Activated CD4-positive, alpha-beta T cell treated with anti-CD3 and anti-CD28 coated beads, Interleukin-2, amount 10 ng/mL, durations not matched to agents 24 days and 14 days (primary cell): Measurements from ENCODE around the gene LARP4B. TPM values are rescaled to one million over a fixed set of nuclear protein-coding genes. Genes with fewer than 3 reads are reported as not detected.

Experiments used
- DNase-seq: peaks from one replicate; pipeline ENCODE4 v3.0.0; 2022
- H3K27ac Mint-ChIP-seq: one replicate; pipeline ENCODE4 v1.8.0; 2022; ENCODE audit warnings: mild to moderate bottlenecking, mixed read lengths
- H3K27me3 Mint-ChIP-seq: one replicate; pipeline ENCODE4 v1.8.0; 2022; ENCODE audit warnings: mixed read lengths
- H3K36me3 Mint-ChIP-seq: one replicate; pipeline ENCODE4 v1.8.0; 2022; ENCODE audit warnings: low read depth, mild to moderate bottlenecking, mixed read lengths
- H3K4me1 Mint-ChIP-seq: one replicate; pipeline ENCODE4 v1.8.0; 2021; ENCODE audit warnings: mixed read lengths
- H3K4me3 Mint-ChIP-seq: one replicate; pipeline ENCODE4 v1.8.0; 2022; ENCODE audit warnings: mild to moderate bottlenecking, moderate library complexity, mixed read lengths
- H3K9me3 Mint-ChIP-seq: one replicate; pipeline ENCODE4 v1.8.0; 2021; ENCODE audit warnings: mixed read lengths
- intact Hi-C: fragments of 100-400 bp; cut with micrococcal nuclease; formaldehyde crosslinking; loops from one replicate; pipeline ENCODE4 v1.15.1; 2023
- total RNA-seq: library from RNA; stranded (reverse); gene quantifications from 2 replicates; pipeline ENCODE4 v1.2.3, GENCODE V29; 2022

LARP4B gene
- 167 and 169 TPM in 2 replicates for total RNA-seq

GRCh38 chr10:931326-932318 is at the start of gene LARP4B:
TSS of gene LARP4B (minus strand) at chr10:931705. CDS start at chr10:885721, 45,984 bp downstream.
- Mint-ChIP-seq H3K27me3 (no peaks in the 10 kb centered on the region), H3K4me1 (peaks cover 30% of the 10 kb centered on the region), H3K36me3 (peaks cover 21% of the 10 kb centered on the region), H3K4me3 (peak within 1 kb of the TSS; percentile 92), H3K27ac (peak within 1 kb of the TSS; percentile 96), H3K9me3 (no peaks in the 10 kb centered on the region)
- DNase-seq = peak; percentile 100
- intact Hi-C loops = loop anchor here (1.0 kb wide), 3 partner anchors 57 to 125 kb away; partner anchors contain the start of genes GTPBP4, IDI1 and WDR37

- intact Hi-C loops = no loop called here
- no peak overlapping the region for H3K27ac Mint-ChIP-seq
- H3K27me3 Mint-ChIP-seq = no peaks in the 10 kb centered on the region
- DNase-seq = no peak
- no peak overlapping the region for H3K4me3 Mint-ChIP-seq
- peaks cover 29% of the 10 kb centered on the region for H3K36me3 Mint-ChIP-seq
- no peaks in the 10 kb centered on the region for H3K4me1 Mint-ChIP-seq
- peaks cover 22% of the 10 kb centered on the region for H3K9me3 Mint-ChIP-seq
Observed at GRCh38 chr10:980468-981093, 49.1 kb upstream of the LARP4B start.

DNA sequence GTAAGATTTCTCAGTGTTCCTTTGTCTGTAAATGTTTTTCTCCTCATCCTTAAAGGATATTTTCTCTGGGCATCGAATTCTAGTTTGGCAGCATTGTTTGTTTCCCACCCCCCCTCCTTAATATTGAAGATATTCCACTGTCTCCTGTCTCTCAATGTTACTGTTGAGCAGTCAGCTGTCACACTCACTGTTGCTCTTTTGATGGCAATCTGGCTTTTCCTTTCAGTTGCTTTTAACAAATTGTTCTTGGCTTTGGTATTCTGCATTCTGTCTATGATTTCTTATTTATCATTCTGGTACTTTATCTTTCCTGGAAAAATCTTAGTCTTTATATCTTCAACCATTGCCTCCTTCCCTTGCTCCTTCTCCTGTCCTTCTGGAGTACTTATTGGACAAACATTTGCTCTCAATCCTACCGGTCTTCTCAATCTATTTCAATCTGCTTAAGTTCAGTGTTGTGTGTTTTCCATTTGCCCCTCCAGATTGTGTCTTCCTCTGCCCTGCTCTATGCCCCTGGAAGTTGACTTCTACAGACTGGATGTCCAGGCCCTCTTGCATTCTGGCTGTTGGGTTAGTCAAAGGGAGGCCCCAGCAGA is 47.4 kb upstream of the LARP4B start:
- Mint-ChIP-seq H3K4me3 (no peak overlapping the region), H3K27ac (no peak overlapping the region), H3K4me1 (no peaks in the 10 kb centered on the region), H3K27me3 (no peaks in the 10 kb centered on the region), H3K36me3 (peaks cover 27% of the 10 kb centered on the region), H3K9me3 (peaks cover 22% of the 10 kb centered on the region)
- intact Hi-C loops = no loop called here
- DNase-seq = no peak

GRCh38 chr10:976316-976715 is 44.8 kb upstream of the LARP4B start:
- H3K27me3 Mint-ChIP-seq = no peaks in the 10 kb centered on the region
- H3K27ac Mint-ChIP-seq = no peak overlapping the region
- intact Hi-C loops = no loop called here
- peaks cover 22% of the 10 kb centered on the region for H3K36me3 Mint-ChIP-seq
- no peaks in the 10 kb centered on the region for H3K4me1 Mint-ChIP-seq
- no peak for DNase-seq
- H3K9me3 Mint-ChIP-seq = peaks cover 26% of the 10 kb centered on the region
- no peak overlapping the region for H3K4me3 Mint-ChIP-seq

DNA sequence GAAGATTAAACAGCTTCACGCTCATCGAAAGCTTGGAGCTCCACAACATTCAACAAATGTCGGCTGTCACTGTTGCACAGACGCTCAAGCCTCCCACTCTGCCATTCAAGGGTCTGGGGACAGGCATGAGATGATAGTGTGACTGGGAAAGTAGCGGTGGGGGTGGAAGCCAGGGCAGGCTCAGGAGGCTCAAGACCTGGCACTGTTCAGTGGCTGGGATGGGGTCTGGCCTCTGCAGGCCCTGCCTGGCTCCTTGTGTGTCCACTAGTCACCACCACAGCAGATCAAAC is 43.2 kb upstream of the LARP4B start:
- H3K36me3 Mint-ChIP-seq = peaks cover 13% of the 10 kb centered on the region
- H3K27me3 Mint-ChIP-seq = peaks cover 10% of the 10 kb centered on the region
- H3K27ac Mint-ChIP-seq = no peak overlapping the region
- intact Hi-C loops = no loop called here
- no peak overlapping the region for H3K4me3 Mint-ChIP-seq
- DNase-seq = no peak
- H3K9me3 Mint-ChIP-seq = peaks cover 22% of the 10 kb centered on the region
- no peaks in the 10 kb centered on the region for H3K4me1 Mint-ChIP-seq

GRCh38 chr10:974038-974784 is 42.7 kb upstream of the LARP4B start:
- no peak for DNase-seq
- peaks cover 15% of the 10 kb centered on the region for H3K27me3 Mint-ChIP-seq
- H3K4me1 Mint-ChIP-seq = no peaks in the 10 kb centered on the region
- peaks cover 21% of the 10 kb centered on the region for H3K9me3 Mint-ChIP-seq
- H3K36me3 Mint-ChIP-seq = peaks cover 11% of the 10 kb centered on the region
- H3K27ac Mint-ChIP-seq = no peak overlapping the region
- no peak overlapping the region for H3K4me3 Mint-ChIP-seq
- intact Hi-C loops = no loop called here

DNA sequence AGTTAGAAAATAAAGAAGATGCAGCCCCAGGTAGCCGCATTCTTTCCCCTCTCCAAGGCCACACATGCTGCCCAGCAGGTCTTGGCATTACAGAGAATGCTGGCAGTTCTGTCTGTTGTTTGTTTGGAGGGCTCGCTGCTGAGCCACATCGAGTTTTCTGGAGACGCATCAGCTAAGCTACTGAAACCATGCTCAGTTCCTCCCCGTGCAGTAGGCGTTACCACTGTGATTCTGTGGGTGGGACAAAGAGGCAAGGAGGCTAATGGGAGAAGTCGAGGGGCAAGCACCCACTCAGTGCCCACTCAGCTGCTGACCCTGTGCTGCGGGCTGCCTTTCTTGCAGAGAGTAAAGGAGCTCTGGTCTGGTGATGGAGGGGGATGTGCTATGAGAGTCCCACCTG is 41.3 kb upstream of the LARP4B start:
- no peak overlapping the region for H3K4me3 Mint-ChIP-seq
- H3K27ac Mint-ChIP-seq = no peak overlapping the region
- DNase-seq = no peak
- peaks cover 24% of the 10 kb centered on the region for H3K27me3 Mint-ChIP-seq
- peaks cover 5% of the 10 kb centered on the region for H3K36me3 Mint-ChIP-seq
- intact Hi-C loops = no loop called here
- peaks cover 10% of the 10 kb centered on the region for H3K9me3 Mint-ChIP-seq
- no peaks in the 10 kb centered on the region for H3K4me1 Mint-ChIP-seq

DNA sequence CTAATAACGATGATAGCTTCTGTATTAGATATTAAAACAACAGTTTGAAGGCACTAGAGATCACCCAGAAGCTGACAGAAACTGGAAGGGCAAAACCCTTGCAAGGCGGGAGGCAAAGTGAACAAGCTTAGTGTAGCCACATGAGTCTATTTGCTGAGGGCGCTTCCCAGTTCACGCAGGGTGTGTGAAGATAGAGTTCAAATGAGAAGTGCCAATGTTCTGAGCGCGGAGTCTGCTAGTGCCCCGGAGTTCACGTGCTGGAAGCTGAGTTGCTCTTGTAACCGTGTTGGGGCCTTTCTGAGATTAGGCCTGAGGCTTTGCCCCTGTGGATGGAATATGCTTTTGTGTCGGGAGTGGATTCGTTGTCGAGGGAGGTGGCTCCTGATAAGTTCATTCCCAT is 40.1 kb upstream of the LARP4B start:
- Mint-ChIP-seq H3K27me3 (peaks cover 27% of the 10 kb centered on the region), H3K27ac (no peak overlapping the region), H3K4me1 (peaks cover 6% of the 10 kb centered on the region), H3K4me3 (no peak overlapping the region), H3K9me3 (peaks cover 7% of the 10 kb centered on the region), H3K36me3 (peaks cover 2% of the 10 kb centered on the region)
- DNase-seq = no peak
- intact Hi-C loops = no loop called here

DNA sequence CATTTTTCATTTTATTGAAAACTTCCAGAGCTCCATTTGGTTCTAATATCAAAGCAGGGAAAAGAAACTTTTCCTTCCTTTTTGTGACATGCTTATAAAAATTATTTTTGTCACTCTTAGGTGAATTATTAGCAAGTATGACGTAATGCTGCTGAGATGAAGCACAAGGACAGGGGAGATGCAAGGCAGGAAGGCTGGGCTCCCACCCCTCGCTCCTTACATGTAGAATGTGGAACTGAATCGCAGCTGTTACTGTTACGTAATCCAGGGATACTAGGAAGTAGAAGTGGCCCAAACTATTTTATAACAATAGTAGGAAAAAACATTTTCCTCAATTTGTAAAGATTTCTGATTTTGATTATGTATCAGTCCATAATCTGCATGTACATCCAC is 39.6 kb upstream of the LARP4B start:
- Mint-ChIP-seq H3K4me1 (peaks cover 6% of the 10 kb centered on the region), H3K27ac (no peak overlapping the region), H3K4me3 (no peak overlapping the region), H3K9me3 (peaks cover 4% of the 10 kb centered on the region), H3K36me3 (no peaks in the 10 kb centered on the region), H3K27me3 (peaks cover 27% of the 10 kb centered on the region)
- intact Hi-C loops = no loop called here
- DNase-seq = no peak

DNA sequence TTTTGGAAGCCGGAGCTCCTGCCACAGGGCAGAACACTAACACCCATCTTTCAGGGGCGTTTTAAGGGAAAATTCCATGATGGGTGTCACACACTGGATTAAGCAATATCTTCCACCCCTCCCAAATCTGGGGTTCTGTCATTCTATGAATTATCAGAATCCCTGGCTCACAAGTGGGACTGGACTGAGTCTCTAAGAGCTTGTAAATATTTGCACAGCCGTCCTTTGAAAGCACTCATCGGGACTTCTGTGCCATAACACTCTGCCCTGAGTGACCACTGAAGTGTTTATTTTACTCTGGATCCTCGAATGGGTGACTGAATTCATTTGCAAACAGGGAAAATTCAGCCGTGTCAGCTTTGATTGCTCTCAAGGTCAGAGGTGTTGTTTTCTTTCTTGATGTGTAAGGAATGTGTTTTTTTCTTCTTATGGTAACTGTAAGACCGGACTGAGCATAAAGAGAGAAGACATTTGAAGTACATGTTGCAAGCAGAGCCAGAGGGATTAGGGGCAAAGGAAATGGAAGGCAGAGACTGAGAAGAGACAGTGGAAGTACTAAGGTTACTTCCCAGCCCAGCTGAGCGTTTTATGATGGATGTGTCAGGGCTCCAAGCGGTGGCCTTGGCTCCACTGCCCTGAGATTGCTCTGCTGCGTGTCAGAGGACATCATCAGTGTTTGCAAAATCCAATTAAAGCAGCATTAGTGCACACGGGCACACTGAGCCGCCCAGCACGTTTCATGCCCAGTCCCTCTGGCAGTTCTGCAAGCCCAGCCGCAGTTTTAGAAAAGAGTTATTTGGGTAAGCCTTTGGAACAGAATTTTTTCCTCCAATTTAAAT is 39.0 kb upstream of the LARP4B start:
- H3K9me3 Mint-ChIP-seq = peaks cover 4% of the 10 kb centered on the region
- H3K27me3 Mint-ChIP-seq = peaks cover 29% of the 10 kb centered on the region
- peaks cover 6% of the 10 kb centered on the region for H3K4me1 Mint-ChIP-seq
- DNase-seq = no peak
- H3K4me3 Mint-ChIP-seq = no peak overlapping the region
- intact Hi-C loops = no loop called here
- no peaks in the 10 kb centered on the region for H3K36me3 Mint-ChIP-seq
- no peak overlapping the region for H3K27ac Mint-ChIP-seq

GRCh38 chr10:969473-970150 is 38.1 kb upstream of the LARP4B start:
- intact Hi-C loops = no loop called here
- Mint-ChIP-seq H3K27ac (no peak overlapping the region), H3K27me3 (peaks cover 29% of the 10 kb centered on the region), H3K4me1 (peaks cover 6% of the 10 kb centered on the region), H3K4me3 (no peak overlapping the region), H3K9me3 (peaks cover 4% of the 10 kb centered on the region), H3K36me3 (no peaks in the 10 kb centered on the region)
- no peak for DNase-seq

GRCh38 chr10:968546-969199 is 37.2 kb upstream of the LARP4B start:
- Mint-ChIP-seq H3K27me3 (peaks cover 29% of the 10 kb centered on the region), H3K36me3 (no peaks in the 10 kb centered on the region), H3K4me1 (peaks cover 6% of the 10 kb centered on the region), H3K4me3 (no peak overlapping the region), H3K9me3 (peaks cover 4% of the 10 kb centered on the region), H3K27ac (no peak overlapping the region)
- intact Hi-C loops = no loop called here
- no peak for DNase-seq
